HL-60 (cell line): Measurements from ENCODE around the gene TMBIM4.
A peak's percentile ranks its signal among the peaks of the same experiment; 100 is the strongest.

Experiments
- DNase-seq, 2 experiments: peaks; one replicate each; pipeline ENCODE4 v3.0.0-alpha.2; 2010 to 2020; ENCODE audit warnings: low read depth in 1 of 2, low spot score in 1 of 2
- H3K27ac ChIP-seq: fragments of 250-450 bp; sonication (Bioruptor Pico); replicated peaks from 2 replicates; pipeline ENCODE4 v1.5.1; 2020; ENCODE audit warnings: mild to moderate bottlenecking, moderate library complexity
- H3K27me3 ChIP-seq: fragments of 250-450 bp; sonication (Bioruptor Pico); 2 replicates; pipeline ENCODE4 v1.5.1; 2021; ENCODE audit warnings: mild to moderate bottlenecking, moderate library complexity; ENCODE audit not compliant: insufficient read depth, poor library complexity, severe bottlenecking
- H3K4me3 ChIP-seq: replicated peaks from 2 replicates; pipeline ENCODE4 v1.5.1; 2011; ENCODE audit warnings: mild to moderate bottlenecking, control low read depth, low read length; ENCODE audit not compliant: insufficient read depth
- CTCF ChIP-seq: IDR thresholded peaks from one replicate; pipeline ENCODE4 v1.5.1; 2011; ENCODE audit warnings: low read length, control low read depth, inconsistent platforms; ENCODE audit not compliant: insufficient read depth
- GABPA ChIP-seq: IDR thresholded peaks from 2 replicates; pipeline ENCODE4 v1.6.1; 2012; ENCODE audit warnings: low read depth
- POLR2AphosphoS5 ChIP-seq: IDR thresholded peaks from 2 replicates; pipeline ENCODE4 v1.6.1; 2012; ENCODE audit warnings: low read depth
- REST ChIP-seq: IDR thresholded peaks from 2 replicates; pipeline ENCODE4 v1.6.1; 2012; ENCODE audit warnings: low read depth; ENCODE audit not compliant: insufficient replicate concordance
- SPI1 ChIP-seq: IDR thresholded peaks from 2 replicates; pipeline ENCODE4 v1.6.1; 2012; ENCODE audit warnings: low read depth, mild to moderate bottlenecking, borderline replicate concordance

Gene TMBIM4

GRCh38 chr12:66152732-66153131 is 17.1 kb downstream of the TMBIM4 start:
- H3K27ac ChIP-seq = no peak overlapping the region
- H3K4me3 ChIP-seq = no peak overlapping the region
- H3K27me3 ChIP-seq = no peaks in the 10 kb centered on the region
- no peak for TF ChIP-seq CTCF
- no peak for TF ChIP-seq SPI1
- no peak for TF ChIP-seq POLR2AphosphoS5
- TF ChIP-seq GABPA = no peak
- no peak for TF ChIP-seq REST
- no peak for DNase-seq

DNA sequence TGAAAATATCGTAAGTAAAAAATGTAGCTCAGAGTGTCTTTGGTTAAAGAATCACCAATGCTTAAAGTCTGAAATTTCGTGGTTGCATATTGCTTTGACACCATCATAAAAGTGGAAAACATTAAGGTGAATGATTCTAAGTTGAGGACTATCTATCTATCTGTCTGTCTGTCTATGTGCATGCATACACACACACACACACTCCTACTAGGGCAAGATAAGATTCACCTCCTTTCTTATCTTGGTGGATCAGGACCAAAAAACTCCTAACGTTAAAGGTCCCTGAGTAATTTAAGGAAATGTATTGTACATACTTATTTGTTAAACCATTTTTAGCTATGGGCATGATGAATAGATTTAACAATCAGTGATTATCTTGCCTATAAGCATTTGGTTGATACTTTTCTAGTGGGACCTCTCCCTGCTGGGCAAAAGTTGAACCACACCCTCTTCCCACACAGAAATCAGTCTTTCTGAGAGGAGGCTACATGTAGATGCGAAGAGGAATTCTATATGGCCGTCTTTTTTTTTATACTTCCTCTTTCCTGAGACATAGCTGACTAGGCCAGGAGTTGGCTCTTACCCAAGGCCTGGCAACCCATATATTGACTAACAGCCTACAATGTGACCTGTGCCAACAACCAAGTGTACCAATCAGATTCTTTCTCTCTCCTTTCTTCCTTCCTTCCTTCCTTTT is 19.9 kb downstream of the TMBIM4 start:
- Histone ChIP-seq H3K27me3 (no peaks in the 10 kb centered on the region), H3K4me3 (no peak overlapping the region), H3K27ac (peak overlapping the region; percentile 62)
- peak; percentile 91 to 93 for DNase-seq
- no peak for TF ChIP-seq CTCF
- 0 out of 2 replicates have a peak, but pooled peaks have one; percentile 17 for TF ChIP-seq POLR2AphosphoS5

- Histone ChIP-seq H3K27ac (peak overlapping the region; percentile 96), H3K27me3 (no peaks in the 10 kb centered on the region), H3K4me3 (no peak overlapping the region)
- DNase-seq = peak; percentile 86 to 87
- peak; percentile 75 for TF ChIP-seq POLR2AphosphoS5
- TF ChIP-seq SPI1 = peak; percentile 50; the same call in 1 of the 2 replicates
- no peak for TF ChIP-seq GABPA
- peak; percentile 60 for TF ChIP-seq CTCF
- TF ChIP-seq REST = no peak
These were observed 24.7 kb downstream of the TMBIM4 start for GRCh38 chr12:66144791-66145754.
